Glomerular endothelial cell (primary cell): ENCODE data around the gene CDYL. TPM values are rescaled to one million over a fixed set of nuclear protein-coding genes. Genes with fewer than 3 reads are reported as not detected.

Experiments
- DNase-seq: peaks from one replicate; pipeline ENCODE4 v3.0.0-alpha.2; 2011; ENCODE audit warnings: low read depth, low spot score; ENCODE audit errors: extremely low read depth
- total RNA-seq: library from RNA; depleted of rRNA; stranded (reverse); fragments of >200 nt; gene quantifications from 2 replicates; pipeline ENCODE4 v1.2.3, GENCODE V29; 2015

Gene CDYL
- total RNA-seq, 1 donor from 2014 or later, result 28.9 TPM

GRCh38 chr6:4903751-4904370 lies 127.7 kb downstream of the CDYL start:
- DNase-seq, result no peak

DNA sequence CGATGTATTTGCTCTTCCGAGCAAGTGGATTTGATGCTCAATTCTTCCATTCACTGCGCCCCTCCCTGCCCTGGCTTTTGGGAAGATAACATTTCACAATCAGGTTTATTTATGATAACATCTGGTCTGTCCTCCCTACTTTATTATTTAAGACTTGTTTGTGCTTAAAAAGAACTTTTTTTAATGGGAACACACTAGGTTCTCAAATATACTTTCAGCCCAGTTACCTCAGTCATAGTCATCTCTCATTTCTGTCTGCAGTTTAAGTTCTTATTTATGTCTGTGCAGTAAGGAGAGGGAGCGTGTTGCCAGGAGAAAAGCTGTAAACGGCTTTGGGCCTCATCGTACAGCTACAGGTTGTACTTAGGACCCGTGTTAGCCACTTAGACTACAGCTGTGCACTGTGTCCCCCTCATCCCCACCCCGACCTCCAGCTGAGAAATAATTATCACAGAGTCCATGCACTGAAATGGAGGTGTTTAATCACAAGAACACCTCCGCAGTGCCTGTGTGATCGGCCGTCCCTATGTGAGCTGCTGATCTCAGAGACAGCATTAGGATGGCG lies 128.3 kb downstream of the CDYL start:
- DNase-seq, result no peak

DNA sequence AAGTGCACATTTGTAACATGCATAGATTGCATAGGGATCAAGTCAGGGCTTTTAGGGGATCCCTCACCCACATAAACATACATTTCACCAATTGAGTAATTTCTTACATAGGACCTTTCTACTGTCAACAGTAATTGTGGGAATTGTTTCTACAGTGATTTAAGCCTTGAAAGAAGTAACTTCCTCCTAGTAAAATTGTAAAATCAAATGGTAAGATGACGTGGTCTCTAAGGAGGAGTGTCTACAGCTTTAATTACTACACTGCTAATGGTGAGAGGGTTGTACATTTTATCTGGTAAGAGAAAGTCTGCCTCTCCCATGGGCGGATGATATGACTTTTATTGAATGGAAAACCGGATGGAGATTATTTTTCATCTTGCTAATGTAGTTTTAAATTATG lies 129.6 kb downstream of the CDYL start:
- no peak for DNase-seq

DNA sequence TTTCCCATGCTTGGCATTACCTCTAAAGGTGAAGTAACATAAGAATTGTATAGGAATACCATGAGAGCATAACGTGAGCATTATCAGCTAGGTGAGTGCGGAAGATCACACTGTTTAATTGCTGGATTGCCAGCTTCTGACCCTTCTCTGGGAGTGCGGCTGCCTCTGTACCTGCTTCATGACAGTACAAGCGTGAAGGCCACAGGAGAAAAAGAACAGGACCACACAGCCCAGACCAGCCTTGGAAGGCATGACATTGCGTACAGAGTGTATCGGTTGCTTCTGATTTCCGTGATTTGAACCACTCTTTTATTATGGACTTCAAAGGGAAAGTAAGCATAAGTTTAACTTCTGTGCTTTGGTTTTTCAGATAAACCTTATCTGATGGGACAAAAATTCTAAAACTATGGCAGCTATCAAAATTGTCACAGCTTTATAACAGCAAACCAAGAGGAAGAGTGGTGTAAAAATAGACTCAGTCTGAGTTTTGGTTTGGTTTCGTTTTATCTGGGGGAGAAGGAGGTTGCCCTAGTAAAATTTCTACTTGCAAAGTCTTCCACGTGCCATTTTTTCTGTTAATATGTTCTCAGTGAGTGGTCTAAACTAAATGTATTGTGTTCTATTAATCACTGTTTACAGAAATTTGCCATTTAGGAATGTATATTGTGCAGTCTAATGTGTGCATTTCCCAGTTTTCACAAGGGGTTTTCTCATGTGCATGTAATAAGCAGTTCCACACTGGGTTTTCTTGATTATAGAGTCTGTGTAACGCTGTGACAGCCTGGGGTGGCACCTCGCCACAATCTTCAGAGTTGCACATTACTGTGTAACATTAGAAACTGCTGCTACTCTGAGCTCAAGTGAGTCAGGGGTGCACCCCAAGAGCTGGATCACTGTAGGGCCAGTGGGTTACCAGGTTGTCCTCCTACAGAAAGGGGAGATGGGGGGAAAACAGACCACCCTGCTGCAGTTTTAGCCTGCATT lies 130.4 kb downstream of the CDYL start:
- DNase-seq, result no peak

- no peak for DNase-seq
Observed at GRCh38 chr6:4907602-4908001, 131.4 kb downstream of the CDYL start.

GRCh38 chr6:4908062-4908461 lies 131.9 kb downstream of the CDYL start:
- no peak for DNase-seq

DNA sequence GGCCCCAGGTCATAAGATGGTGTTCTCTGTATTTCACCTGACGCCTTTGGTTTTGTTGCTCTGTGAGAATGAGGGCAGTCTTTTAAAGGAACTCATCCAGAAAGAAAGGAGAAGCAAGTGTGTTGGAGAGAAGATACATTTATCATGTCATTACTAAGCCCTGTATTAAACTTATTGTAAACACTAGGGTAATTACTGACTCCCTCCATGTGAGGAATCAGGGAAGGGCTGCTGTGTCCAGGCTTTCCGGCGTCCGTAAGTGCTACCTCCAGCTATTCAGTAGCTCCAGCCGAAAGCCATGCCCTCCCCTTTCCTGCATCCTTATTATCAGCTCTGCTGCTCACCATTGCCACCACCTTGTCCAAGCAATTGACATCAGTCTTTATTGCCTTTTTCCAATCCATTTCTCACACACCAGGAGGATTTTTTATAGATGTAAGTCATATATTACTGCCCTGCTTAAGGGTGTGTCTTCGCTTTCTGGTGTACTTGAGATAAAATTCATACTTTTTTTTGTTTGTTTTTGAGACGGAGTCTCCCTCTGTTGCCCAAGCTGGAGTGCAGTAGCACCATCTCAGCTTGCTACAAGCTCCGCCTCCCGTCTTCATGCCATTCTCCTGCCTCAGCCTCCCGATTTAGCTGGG lies 133.0 kb downstream of the CDYL start:
- DNase-seq, result no peak

DNA sequence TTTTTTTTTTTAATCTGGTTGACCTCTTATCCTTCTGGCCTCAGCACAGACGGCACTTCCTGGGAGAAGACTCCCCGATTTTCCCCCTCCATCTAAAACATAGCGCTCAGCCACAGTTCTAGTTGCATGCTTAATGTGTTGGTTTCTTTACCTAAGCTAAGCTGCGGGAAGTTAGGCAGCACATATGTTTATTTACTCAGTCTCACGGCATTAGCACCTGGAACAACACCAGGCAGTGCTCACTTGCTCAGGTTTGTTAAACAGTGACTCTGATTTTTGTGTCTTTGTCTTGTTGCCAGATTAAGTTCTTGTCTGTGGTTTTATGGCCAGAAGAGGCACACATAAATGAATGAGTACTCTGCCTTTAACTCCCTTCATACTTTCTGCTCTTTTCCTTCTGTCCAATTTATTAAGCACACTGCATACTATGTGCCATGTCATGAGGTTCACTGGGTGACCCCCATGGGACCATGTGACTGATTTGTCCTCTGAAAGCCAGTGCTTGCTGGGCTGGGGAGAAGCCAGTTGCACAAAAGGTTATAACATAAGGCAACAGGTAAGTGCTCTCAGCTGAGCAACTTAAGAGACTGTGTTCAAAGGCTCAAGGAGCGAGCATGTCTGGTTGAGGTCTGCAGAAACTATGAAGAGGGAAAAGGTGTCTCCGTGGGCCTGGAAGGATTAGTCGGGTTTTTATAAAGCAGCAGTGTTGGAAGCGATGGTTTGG lies 134.0 kb downstream of the CDYL start:
- DNase-seq, result no peak

DNA sequence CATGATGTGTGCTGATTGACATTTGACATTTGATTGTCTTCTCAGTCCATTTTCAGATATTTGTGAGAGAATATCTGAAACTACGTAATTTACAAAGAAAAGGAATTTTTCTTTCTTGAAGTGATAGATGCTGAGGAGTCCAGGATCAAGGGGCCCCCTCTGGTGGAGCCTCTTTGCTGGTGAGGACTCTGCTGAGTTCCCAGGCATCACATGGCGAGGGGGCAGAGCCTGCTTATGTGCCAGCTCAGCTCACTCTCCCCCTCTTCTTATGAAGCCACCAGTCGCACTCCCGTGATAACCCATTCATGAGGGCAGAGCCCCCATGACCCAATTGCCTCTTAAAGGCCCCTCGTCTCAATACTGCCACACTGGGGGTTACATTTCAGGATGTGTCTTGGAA lies 136.4 kb downstream of the CDYL start:
- no peak for DNase-seq

- DNase-seq, result no peak
Observed at GRCh38 chr6:4913705-4914419, 137.7 kb downstream of the CDYL start.

DNA sequence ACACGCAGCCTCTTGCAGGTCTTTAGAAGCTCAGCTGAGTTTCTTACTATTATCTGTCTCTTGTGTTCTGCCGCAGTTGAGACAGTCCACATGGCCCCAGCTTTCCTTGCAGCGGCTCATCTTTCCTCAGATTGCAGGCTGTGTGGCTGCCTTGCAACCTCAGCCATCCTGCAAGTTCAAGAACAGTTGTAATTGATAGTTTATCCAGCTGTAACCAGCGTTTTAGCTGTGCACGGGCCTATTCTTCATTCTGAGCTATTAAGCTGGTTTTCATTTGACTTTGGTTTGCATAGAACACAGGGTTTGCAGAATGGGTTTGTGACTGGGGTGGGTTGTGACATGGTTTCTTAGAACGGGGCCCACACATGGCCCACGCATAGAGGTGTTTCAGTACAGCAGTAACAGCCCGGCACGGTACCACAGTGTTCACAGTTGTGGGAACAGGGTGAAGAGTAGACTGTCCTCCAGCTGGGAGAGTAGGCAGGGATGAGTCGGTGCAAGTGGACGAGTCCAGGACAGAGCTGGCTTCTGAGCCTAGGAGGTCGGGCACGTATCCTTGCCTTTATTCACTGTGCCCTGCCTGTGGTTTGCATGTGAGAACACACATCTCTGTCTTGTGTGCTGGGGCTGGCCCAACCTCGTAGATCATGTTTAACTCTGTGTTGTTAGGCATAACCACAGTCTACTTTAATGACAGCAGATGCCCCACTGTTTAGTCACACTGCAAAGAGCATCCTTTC lies 138.4 kb downstream of the CDYL start:
- no peak for DNase-seq

DNA sequence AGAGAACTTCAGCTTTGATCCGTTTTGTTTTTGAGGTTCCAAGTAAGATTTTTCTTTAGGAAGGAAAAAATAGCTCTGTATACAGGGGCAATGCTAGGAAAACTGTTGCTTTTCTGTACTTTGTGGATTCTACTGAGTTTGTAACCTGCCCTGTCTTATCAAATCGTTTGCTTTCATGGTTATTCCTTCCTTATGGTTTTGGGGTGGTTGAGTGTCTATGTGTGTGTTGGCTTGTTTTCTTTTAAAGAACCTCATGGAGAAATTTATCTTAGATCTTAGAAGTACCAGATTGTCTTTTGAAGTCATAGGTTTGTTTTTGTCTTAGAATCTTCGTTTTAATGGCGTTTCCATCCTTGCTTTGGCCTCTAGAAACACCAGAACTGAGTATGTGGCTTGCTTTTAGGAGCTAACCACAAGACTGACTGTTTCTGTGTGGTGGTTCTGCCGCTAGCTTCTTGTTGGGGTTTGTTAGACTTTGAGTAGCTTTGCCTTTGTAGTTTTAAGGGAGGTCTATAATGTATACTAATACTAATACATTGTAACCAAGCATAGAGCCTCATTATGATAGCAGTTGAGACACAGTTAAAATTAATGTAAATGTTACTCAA lies 140.9 kb downstream of the CDYL start:
- DNase-seq, result no peak

- DNase-seq, result no peak
Observed at GRCh38 chr6:4920914-4921410, 144.8 kb downstream of the CDYL start.

DNA sequence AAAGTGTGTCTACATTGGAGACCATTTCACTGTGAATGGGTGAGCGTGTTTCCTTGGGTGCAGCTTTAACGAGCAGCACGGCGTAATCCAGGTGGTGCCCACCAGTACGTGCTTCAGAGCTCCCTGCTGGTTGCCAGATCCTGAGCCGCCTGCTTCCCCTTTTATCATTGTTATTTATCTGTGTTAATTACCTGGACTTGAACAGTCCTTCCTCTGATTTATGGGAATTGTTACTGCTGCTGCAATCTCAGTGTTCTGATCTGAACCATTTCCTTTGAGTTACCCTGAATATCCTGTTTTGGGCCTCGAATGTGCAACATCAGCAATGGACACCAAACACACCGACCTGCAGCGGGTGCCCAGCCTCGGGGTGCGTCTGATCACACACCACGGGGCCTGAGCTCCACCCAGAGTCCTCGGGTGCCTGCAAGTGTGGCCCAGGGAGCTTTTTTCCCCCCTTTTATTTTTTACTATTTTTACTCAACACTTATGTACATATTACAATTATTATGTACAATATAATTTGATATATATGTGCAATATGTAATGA lies 146.4 kb downstream of the CDYL start:
- DNase-seq, result no peak

- DNase-seq, result no peak
Observed at GRCh38 chr6:4923081-4923480, 146.9 kb downstream of the CDYL start.

DNA sequence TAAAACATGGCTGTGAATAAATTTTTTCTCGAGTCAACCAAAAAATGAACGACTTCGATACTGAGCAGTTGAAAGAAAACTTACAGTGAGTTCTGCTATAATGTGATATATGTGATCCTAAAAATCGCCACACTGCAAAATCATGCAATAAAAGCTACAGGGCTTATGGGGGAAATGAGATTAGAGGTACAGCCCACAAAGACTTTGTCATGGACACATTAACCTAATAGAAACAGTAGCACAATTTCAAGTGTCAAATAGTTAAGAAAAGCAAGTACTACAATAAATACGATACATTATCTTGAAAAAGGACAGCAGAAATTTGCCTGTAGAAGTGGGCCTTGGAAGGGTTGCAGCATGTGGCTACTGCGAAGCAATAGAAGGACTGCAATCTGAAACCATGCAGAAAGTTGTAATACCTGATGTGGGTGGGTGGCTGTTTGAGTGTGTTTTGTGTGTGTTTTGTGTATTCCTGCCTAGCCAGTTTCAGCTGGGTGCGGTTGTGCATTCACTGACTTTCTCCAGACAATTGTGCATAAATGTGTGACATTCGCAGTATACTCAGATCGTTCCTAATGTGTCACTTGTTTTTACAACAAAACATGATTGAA lies 148.6 kb downstream of the CDYL start:
- no peak for DNase-seq

- DNase-seq, result no peak
Observed at GRCh38 chr6:4925580-4925979, 149.4 kb downstream of the CDYL start.

DNA sequence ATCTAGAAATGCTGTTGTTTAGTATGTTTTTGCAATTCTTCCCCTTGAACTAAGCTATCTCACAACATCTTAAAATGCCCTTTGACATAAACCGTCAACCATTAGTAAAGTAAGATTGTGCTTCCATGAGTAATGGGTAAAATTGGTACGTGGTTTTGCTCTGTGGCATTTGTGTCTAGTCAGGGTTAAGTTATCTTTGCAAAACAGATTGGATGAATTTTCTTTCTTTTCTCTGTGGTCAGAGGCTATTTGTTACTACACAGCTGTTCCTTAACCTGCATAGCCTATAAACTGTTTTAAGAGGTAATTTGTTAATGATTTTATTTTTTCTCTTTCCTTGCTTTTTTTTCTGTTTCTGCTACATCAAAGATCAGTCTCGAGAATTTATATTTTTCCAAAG lies 152.2 kb downstream of the CDYL start:
- no peak for DNase-seq
